Measurements from ENCODE around the gene PSMA7.

GRCh38 chr20:62122654-62123449, 20.3 kb downstream of the PSMA7 start:
- TF ChIP-seq EZH2 (IDR thresholded peaks at IDR 0.05) (no peak), POLR2AphosphoS5 (IDR thresholded peaks at IDR 0.05; ENCODE audit: borderline replicate concordance, low read depth, low read length) (no peak), FOXP2 (optimal IDR thresholded peaks at IDR 0.05; ENCODE audit: control extremely low read depth, extremely low read length, insufficient read depth) (no peak)
